ENCODE measurements around the gene PRKG2.

GRCh38 chr4:81143183-81143582, 71.8 kb downstream of the PRKG2 start:
- TF ChIP-seq, protein P1, sequence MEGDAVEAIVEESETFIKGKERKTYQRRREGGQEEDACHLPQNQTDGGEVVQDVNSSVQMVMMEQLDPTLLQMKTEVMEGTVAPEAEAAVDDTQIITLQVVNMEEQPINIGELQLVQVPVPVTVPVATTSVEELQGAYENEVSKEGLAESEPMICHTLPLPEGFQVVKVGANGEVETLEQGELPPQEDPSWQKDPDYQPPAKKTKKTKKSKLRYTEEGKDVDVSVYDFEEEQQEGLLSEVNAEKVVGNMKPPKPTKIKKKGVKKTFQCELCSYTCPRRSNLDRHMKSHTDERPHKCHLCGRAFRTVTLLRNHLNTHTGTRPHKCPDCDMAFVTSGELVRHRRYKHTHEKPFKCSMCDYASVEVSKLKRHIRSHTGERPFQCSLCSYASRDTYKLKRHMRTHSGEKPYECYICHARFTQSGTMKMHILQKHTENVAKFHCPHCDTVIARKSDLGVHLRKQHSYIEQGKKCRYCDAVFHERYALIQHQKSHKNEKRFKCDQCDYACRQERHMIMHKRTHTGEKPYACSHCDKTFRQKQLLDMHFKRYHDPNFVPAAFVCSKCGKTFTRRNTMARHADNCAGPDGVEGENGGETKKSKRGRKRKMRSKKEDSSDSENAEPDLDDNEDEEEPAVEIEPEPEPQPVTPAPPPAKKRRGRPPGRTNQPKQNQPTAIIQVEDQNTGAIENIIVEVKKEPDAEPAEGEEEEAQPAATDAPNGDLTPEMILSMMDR (IDR thresholded peaks at IDR 0.05) = no peak
- no peak for TF ChIP-seq EZH2phosphoT487 (IDR thresholded peaks at IDR 0.05)
